Gastroesophageal sphincter (tissue), 4 donors: Measurements from ENCODE around the gene PALD1. TPM values are rescaled to one million over a fixed set of nuclear protein-coding genes. Genes with fewer than 3 reads are reported as not detected.

Experiments
- ATAC-seq: fragments of 150-250 bp; one replicate; pipeline ENCODE4 v1.9.1; 2016; ENCODE audit warnings: mild to moderate bottlenecking, moderate library complexity
- H3K27ac ChIP-seq, 4 donors: fragments of 200-600 bp; sonication (generic) in 3 of 4; 1 replicate in 3 of 4; 2 replicates in 1 of 4; pipeline ENCODE4 v1.5.1; 2016 to 2019
- H3K27me3 ChIP-seq: fragments of 200-600 bp; sonication (generic); one replicate; pipeline ENCODE4 v1.5.1; 2019
- H3K36me3 ChIP-seq, 2 donors: fragments of 200-600 bp; sonication (generic); one replicate each; pipeline ENCODE4 v1.5.1; 2019; ENCODE audit warnings: control low read depth in 1 of 2
- H3K4me1 ChIP-seq, 3 donors: fragments of 200-600 bp; sonication (generic); 1 replicate in 2 of 3; 2 replicates in 1 of 3; pipeline ENCODE4 v1.5.1; 2016 to 2019; ENCODE audit warnings: control low read depth in 2 of 3
- H3K4me3 ChIP-seq, 2 donors: fragments of 200-600 bp; sonication (generic); one replicate each; pipeline ENCODE4 v1.5.1; 2019; ENCODE audit warnings: mild to moderate bottlenecking in 1 of 2, moderate library complexity in 1 of 2
- H3K9me3 ChIP-seq, 3 donors: fragments of 200-600 bp; sonication (generic); one replicate each; pipeline ENCODE4 v1.5.1; 2017 to 2019; ENCODE audit warnings: control low read depth in 2 of 3
- EP300 ChIP-seq: sonication (generic); formaldehyde crosslinking; IDR thresholded peaks from one replicate; pipeline ENCODE4 v1.6.1; 2017; ENCODE audit warnings: antibody characterized with exemption, mild to moderate bottlenecking
- POLR2A ChIP-seq, 2 donors: fragments of 450-650 bp; IDR thresholded peaks; one replicate each; pipeline ENCODE4 v1.6.1; 2017; ENCODE audit warnings: antibody characterized with exemption in 2 of 2, mild to moderate bottlenecking in 2 of 2, moderate library complexity in 1 of 2
- POLR2AphosphoS5 ChIP-seq: sonication (generic); formaldehyde crosslinking; IDR thresholded peaks from one replicate; pipeline ENCODE4 v1.6.1; 2017; ENCODE audit warnings: antibody characterized with exemption
- WGBS, 2 donors: methylation state at CpG; one replicate each; pipeline ENCODE4 v1.1.5; 2018; ENCODE audit warnings: low coverage in 1 of 2; 5-methylcytosine and 5-hydroxymethylcytosine counted together
- total RNA-seq, 4 donors: library from RNA; depleted of rRNA; stranded (reverse); fragments of >200 nt; gene quantifications; one replicate each; pipeline ENCODE4 v1.1.0, GENCODE V29; 2016
- TF ChIP-seq, protein P1 (sequence below), 4 experiments: fragments of 200-600 bp in 2 of 4; fragments of 450-650 bp in 2 of 4; sonication (generic) in 1 of 4; IDR thresholded peaks; one replicate each; pipeline ENCODE4 v1.5.1; 2017 to 2019; ENCODE audit warnings: antibody characterized with exemption in 4 of 4, mild to moderate bottlenecking in 2 of 4, moderate library complexity in 2 of 4

Gene PALD1
- total RNA-seq, 4 donors from 2014 or later: 12.5 to 19.8 (median 14.7) TPM

DNA sequence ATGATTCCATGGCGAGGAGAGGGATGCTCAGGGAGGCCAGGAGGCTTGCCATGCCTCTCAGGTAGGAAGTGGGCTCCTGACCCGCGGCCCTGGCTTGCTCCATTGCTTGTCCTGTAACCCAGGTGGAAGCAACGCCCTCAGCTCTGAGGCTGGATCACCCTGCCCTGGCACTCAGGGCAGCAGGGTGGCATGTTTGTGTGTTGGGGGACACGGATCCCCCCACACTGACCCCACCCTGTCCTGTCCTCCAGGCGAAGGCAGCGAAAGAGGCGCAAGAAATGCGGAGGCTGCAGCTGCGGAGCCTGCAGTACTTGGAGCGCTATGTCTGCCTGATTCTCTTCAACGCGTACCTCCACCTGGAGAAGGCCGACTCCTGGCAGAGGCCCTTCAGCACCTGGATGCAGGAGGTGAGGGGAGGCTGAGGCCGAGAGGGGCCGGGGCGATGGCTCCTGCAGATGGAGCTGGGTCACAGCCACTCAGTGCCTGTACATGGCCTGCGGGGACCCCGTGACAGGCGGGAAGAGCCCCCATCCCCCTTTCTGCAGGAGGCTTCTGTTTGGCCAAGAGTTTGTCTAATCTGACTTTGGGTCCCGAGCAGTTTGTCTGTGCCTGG, 85.7 kb downstream of the PALD1 start:
- H3K36me3 ChIP-seq: peaks cover 0 to 47% of the 10 kb centered on the region in 2 donors
- H3K4me1 ChIP-seq: peaks cover 0 to 40% (median 13%) of the 10 kb centered on the region in 3 donors
- no peak for ATAC-seq
- H3K27me3 ChIP-seq: no peaks in the 10 kb centered on the region
- H3K4me3 ChIP-seq: no peak overlapping the region
- WGBS, 2 donors: 93% methylated on average over 13 of the region's 21 CpGs; no CpG with 5 or more reads in 1 of the 2 donors
- no peak for TF ChIP-seq EP300
- TF ChIP-seq, protein P1, sequence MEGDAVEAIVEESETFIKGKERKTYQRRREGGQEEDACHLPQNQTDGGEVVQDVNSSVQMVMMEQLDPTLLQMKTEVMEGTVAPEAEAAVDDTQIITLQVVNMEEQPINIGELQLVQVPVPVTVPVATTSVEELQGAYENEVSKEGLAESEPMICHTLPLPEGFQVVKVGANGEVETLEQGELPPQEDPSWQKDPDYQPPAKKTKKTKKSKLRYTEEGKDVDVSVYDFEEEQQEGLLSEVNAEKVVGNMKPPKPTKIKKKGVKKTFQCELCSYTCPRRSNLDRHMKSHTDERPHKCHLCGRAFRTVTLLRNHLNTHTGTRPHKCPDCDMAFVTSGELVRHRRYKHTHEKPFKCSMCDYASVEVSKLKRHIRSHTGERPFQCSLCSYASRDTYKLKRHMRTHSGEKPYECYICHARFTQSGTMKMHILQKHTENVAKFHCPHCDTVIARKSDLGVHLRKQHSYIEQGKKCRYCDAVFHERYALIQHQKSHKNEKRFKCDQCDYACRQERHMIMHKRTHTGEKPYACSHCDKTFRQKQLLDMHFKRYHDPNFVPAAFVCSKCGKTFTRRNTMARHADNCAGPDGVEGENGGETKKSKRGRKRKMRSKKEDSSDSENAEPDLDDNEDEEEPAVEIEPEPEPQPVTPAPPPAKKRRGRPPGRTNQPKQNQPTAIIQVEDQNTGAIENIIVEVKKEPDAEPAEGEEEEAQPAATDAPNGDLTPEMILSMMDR (IDR thresholded peaks at IDR 0.05): no peak
- TF ChIP-seq POLR2A (IDR thresholded peaks at IDR 0.05): no peak
- no peak for TF ChIP-seq POLR2AphosphoS5
- no peak overlapping the region for H3K27ac ChIP-seq
- H3K9me3 ChIP-seq: no peaks in the 10 kb centered on the region

DNA sequence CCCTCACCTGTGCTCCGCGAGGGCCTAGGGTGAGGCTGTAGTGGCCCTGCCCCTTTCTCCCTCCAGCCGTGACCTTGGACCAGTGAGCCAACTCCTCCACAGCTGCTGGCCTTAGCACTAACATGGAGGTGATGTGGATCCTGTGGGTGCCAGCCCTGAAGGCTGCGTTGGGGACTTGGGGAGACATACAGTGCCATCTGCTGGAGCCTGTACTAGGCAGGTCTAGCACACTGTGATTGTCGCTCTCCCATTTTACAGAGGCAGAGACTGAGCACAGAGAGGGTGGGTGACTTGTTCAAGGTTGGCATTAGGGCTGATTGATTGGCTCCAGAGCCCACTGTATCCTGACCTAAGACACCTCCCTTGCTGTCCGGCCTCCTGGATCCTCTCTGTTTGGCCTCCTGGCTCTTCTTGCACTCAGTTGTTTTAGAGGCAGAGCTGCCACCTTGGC, 86.4 kb downstream of the PALD1 start:
- H3K4me1 ChIP-seq: peaks cover 0 to 33% (median 6%) of the 10 kb centered on the region in 3 donors
- ATAC-seq: no peak
- no peaks in the 10 kb centered on the region for H3K27me3 ChIP-seq
- 94 to 100% methylated on average over 1 to 2 of the region's 6 CpGs for WGBS, 2 donors
- peaks cover 0 to 52% of the 10 kb centered on the region in 2 donors for H3K36me3 ChIP-seq
- no peak overlapping the region for H3K27ac ChIP-seq
- TF ChIP-seq EP300 (no peak), POLR2A (IDR thresholded peaks at IDR 0.05) (no peak), POLR2AphosphoS5 (no peak)
- TF ChIP-seq, protein P1 (IDR thresholded peaks at IDR 0.05): no peak
- no peaks in the 10 kb centered on the region for H3K9me3 ChIP-seq
- H3K4me3 ChIP-seq: no peak overlapping the region

DNA sequence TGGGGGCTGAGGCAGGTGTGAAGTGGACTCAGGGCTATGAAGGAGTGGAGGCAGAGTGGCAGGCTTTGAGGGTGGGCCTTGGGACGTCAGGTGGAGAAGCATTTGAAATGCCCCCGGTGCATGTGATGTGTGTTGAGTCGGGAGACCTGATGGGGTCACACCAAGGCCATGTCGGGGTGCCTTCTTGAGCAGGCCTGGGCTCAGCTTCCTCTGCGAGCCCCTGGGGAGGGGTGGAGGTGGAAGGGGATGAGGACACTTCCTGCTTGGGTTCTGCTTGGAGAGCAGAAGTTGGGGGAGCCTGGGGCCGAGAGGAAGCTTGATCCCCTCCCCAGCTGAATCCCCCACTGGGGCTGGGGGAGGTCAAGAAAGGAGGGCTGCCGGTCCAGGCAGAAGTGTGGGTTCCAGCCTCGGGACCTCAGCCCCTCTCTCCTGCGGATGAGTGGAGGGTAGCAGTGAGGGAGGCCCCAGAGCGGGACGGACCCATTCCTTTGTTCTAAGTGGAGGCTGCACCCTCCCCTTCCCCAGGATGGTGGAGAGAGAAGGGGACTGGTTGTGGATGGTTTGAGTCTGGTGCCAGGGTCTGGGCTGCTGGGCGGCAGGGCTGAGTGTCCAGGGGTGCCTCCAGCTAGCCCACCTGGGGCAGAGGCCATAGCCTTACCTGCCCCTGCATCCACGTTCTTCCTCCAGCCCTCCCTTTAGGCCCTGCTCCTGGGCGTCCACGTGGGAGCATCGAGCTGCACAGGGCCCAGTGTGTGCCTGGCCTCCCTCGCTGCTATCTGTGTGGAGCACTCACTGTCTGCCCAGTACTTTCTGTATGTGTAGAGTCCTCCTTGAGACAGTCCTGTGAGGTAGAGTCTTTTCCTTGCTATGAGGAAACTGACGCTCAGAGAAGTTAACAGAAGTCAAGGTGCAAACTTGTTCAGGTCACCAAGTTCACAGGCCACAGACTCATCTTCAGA, 87.3 kb downstream of the PALD1 start:
- Histone ChIP-seq H3K27me3 (no peaks in the 10 kb centered on the region), H3K4me1 (peaks cover 0 to 24% (median 3%) of the 10 kb centered on the region in 3 donors), H3K4me3 (no peak overlapping the region), H3K9me3 (no peaks in the 10 kb centered on the region), H3K27ac (no peak overlapping the region), H3K36me3 (peaks cover 0 to 59% of the 10 kb centered on the region in 2 donors)
- TF ChIP-seq, protein P1 (IDR thresholded peaks at IDR 0.05): no peak
- TF ChIP-seq POLR2AphosphoS5 (no peak), POLR2A (IDR thresholded peaks at IDR 0.05) (no peak), EP300 (no peak)
- no peak for ATAC-seq
- 80 to 100% methylated on average over 1 to 5 of the region's 18 CpGs for WGBS, 2 donors

DNA sequence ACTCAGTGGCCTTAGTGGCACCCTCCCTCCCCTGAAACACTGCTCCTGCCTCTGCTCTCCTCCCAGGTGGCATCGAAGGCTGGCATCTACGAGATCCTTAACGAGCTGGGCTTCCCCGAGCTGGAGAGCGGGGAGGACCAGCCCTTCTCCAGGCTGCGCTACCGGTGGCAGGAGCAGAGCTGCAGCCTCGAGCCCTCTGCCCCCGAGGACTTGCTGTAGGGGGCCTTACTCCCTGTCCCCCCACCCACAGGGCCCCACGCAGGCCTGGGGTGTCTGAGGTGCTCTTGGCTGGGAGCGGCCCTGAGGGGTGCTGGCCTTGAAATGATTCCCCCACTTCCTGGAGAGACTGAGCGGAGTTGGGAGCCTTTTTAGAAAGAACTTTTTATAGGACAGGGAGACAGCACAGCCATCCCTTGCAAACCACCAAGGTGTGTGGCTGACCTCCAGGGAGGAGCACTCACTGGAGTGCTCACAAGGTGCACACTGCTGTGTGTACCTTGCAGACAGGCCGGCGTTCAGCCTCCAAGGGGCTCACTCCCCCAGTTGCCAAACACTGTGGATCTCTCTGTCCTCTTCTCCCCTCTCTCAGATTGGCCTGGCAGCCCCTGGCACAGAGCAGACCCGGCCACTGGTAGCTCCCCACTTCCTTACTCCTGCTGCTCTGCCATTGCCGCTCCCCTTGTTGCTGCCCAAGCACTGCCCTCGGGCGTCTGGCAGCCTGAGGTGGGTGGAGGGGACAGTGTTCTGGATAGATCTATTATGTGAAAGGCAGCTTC, 88.1 kb downstream of the PALD1 start:
- peaks cover 0 to 65% of the 10 kb centered on the region in 2 donors for H3K36me3 ChIP-seq
- TF ChIP-seq POLR2AphosphoS5 (no peak), EP300 (no peak), POLR2A (IDR thresholded peaks at IDR 0.05) (no peak)
- TF ChIP-seq, protein P1 (IDR thresholded peaks at IDR 0.05): no peak
- H3K9me3 ChIP-seq: no peaks in the 10 kb centered on the region
- no peaks in the 10 kb centered on the region for H3K27me3 ChIP-seq
- H3K4me3 ChIP-seq: no peak overlapping the region
- H3K27ac ChIP-seq: no peak overlapping the region
- no peak for ATAC-seq
- peaks cover 0 to 15% (median 0%) of the 10 kb centered on the region in 3 donors for H3K4me1 ChIP-seq
- whole genome bisulfite sequencing, 2 donors: 60% methylated on average over 1 of the region's 18 CpGs; no CpG with 5 or more reads in 1 of the 2 donors
